Bone marrow (tissue), 2 donors: Measurements from ENCODE around the gene ZNF407.

Experiments
- DNase-seq, 2 donors: peaks; one replicate each; lab custom pipeline; 2025; lab: John Stamatoyannopoulos, UW

ZNF407 gene

DNA sequence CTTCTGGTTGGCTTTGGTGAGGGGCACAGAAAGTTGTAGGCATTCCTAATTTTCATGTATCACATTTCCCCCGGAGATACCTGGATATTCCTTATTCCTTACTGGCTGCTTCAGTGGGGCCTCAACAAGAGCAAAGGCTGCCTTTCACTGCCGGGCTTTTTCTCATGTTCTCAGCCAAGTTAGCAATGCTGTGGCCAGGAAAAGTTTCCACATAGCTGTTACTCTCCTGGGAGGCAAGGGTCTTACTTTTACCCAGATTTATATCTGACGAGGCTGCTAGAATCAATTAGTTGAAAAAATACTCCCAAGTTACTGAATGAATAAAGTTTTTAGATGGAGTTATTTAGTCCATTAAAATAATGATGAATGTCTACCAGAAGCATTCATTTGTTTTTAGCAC lies 230.5 kb downstream of the ZNF407 start:
- DNase-seq = no peak

DNA sequence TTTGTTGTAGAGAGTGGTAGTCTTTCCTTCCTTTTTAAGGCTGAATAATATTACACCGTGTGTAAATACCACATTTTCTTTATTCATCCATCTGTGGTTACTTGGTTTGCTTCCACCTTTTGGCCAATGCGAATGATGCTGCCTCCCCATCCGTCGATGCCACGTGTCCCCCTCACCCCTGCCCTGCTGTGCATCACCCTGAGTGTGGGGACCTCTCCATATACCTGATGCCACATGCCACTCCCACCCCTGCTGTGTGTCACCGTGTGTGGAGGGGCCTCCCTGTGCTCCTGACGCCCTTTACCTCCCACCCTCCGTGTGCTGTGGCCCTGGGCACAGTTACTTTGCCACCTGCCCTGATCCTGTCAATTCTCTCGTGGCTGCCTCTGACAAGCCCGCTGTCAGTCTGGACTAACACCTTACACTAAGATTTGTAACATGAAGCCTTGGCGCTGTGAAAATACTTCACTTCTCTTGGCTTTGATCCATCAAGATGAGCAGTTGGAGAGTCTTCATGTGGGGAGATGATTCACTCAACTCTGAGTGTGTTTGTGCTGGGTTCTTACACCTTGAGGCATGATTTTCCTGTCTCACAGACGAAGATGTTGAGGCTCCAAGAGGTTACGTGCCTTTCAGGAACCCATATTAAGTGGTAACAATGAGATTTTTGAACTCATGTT lies 234.0 kb downstream of the ZNF407 start:
- no peak for DNase-seq

GRCh38 chr18:74832381-74832780 lies 234.7 kb downstream of the ZNF407 start:
- no peak for DNase-seq

DNA sequence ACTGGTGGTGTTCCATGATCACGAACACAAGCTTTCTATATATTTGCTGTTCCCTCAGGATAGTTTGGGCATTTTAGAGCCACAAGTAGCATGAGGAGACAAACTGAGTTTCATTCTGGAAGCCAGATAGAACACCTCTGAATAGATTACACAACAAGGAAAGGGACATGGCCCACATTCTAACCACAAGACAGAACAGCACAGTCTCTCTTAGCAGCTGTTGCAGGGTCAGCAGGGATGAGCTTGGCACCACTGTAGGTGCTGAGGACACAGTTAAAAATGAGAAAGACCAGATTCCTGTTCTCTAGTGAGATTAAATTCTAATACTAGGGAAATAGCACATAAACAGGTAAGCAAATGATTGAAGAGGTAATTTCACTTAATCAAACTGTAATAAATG lies 235.3 kb downstream of the ZNF407 start:
- no peak for DNase-seq

DNA sequence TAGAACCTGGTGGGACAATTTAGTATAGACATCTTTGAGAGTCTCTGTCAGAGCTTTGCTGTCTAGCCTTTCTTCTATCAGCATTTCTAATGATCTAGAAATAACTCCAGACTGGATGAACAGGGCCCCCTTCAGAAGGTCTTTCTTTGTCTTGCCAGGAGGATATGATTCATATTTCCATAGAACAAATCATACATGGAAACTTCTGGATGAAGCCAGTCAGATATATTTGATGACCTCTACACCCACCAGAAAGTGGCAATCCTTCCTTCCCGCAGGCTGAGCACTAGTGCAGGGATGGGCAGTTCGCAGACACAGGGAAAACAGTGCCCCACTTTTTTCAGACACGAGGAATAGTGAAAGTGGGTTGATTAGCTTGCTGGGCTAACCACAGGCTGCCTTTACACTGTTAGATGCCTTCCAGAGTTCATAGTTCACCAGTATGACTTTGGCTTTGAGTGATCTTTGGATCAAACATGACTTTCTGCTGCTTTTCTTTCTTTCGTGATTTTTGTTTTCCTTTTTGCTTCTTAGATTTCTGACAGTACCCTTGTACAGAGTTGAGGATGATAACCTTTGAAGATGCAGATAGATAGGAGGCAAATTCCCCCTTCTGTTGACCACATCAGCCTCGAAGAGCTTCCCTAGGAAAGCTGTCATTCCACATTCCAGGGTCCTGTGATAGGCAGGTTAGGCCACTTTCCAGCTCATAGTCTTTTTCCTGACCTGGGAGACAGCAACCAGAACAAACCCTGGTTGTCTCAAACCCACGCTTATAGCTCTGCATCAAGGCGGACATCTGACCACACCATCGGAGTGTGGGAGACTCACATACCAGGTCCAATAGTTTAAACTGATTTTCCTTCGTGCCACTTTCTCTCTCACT lies 237.0 kb downstream of the ZNF407 start:
- DNase-seq = no peak

DNA sequence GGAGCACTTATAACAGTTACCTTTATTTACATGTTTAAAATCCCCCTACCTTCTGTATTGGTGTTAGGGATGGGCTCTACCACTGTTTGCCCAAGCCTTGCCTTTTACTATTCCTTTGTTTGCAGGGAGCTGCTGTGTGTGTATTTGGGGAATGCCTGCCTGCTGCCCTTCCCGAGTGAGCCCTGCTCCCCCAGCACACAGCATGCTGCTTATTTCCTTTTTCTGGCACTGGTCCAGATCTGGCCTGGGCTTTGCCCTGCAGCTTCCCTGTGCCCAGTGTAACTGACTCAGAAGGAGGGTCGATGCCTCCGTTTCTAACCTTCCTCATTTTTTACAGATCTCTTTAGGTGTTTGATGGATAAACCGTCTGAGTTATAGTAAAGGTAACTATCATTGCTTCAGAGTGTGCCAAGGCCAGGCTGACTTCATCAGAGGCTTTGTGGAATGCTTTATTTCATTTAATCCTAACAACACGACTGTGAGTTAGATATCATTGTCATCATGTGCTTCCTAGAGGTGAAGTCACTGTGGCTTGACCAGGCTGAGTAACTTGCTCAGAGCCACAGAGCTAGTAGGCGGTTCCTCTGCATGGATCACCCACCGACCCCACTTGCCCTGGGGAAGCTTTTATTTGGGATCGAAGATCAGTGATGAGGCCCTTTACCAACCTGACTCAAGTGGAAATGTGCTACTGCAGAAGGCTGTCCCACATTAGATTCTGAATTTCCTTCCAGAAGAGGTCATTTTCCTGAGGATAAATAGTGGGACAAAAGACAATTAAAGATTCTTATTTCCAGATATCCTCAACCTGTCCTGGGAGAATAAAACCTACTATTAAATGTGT lies 238.8 kb downstream of the ZNF407 start:
- no peak for DNase-seq

GRCh38 chr18:74840492-74841167 lies 243.0 kb downstream of the ZNF407 start:
- DNase-seq = no peak

GRCh38 chr18:74841248-74841647 lies 243.6 kb downstream of the ZNF407 start:
- DNase-seq = no peak

GRCh38 chr18:74849301-74849700 lies 251.6 kb downstream of the ZNF407 start:
- DNase-seq = no peak

GRCh38 chr18:74856434-74856833 lies 258.8 kb downstream of the ZNF407 start:
- DNase-seq = no peak

DNA sequence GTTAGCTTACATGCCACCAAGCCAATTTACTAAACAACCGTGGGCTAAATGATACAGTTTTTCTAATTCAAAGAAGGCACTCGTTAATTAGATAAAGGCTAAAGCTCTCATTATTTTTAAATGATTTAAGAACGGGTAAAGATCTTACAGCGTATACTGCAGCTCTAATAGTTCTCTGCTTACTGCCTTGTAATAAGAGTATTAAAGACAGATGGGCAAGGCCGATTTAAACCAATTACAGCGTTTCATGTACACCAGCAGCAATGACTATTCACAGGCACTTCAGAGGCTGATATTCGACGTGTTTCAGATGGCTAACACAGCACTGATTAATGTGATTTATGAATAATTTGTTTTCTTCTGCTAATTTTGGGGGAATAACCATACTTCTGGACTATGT lies 259.3 kb downstream of the ZNF407 start:
- no peak for DNase-seq

DNA sequence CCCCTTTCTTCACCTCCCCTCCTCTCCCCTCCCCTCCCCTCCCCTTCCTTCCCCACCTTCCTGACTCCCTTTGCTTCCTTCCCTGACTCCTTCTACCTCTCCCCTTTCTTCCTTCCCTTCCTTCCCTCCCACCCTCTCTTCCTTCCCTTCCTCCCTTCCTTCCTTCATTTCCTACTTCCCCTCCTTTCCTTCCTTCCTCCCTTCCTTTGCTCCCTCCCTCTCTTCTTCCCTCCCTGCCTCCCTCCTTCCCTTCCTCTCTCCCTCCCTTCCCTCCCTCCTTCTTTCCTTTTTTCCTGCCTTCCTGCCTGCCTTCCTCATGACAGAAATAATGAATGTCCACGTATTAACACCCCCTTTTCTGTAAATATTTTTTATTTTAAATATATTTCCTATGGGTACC lies 260.2 kb downstream of the ZNF407 start:
- no peak for DNase-seq

DNA sequence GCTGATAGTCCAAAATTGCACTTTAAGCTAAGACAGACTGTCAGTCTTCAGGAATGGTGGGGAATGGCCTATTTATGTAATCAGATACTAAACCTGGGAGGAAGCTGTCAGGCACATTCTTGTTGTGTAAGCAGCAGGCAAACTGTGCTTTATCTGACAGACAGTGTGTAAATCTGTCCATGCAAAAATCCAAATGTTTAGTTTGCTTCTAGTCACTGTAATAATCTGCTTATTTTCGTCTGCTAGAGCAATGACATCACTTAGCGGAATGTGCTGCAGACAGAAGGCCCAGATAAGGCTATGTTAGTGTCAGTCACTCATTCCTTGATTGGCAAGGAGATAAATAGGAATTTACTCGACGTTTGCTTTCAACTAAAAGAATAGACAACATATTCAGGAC lies 263.5 kb downstream of the ZNF407 start:
- no peak for DNase-seq

- DNase-seq = no peak
Observed at GRCh38 chr18:74862094-74862493, 264.4 kb downstream of the ZNF407 start.

DNA sequence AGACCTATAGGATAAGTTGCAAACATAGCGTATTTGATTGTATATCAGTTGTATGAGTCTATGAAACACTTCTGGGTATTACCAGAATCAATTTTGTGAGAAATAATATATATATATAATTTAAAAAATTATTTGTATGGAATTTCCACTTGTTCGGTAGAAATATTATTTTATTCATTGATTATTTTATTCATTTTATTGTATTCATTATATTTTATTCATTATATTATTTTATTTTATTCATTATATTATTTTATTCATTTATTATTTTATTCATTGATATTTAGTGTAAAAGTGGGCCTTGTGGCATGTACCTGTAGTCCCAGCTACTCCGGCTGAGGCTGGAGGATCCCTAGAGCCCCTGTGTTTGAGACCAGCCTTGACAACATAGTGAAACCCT lies 268.9 kb downstream of the ZNF407 start:
- DNase-seq = no peak

DNA sequence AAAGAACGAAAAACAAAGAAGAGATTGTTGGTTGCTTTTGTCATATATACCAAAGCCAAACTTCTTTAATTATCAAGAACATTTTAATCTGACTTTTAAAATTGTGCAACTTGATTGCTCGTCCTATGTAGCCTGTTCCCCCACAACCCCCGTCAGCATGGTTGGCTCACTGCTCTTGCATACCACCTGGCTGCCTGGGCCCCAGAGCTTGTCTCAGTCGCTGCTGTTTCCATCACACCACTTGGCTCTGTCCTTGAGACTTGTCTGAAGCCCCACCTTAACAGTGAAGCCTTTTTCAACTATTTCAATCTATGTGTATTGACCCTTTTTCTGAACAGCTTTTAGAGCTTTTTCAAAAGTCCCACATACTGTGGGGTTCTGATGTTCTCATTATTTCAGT lies 270.8 kb downstream of the ZNF407 start:
- DNase-seq = no peak

GRCh38 chr18:74869904-74870863 lies 272.5 kb downstream of the ZNF407 start:
- DNase-seq = no peak

DNA sequence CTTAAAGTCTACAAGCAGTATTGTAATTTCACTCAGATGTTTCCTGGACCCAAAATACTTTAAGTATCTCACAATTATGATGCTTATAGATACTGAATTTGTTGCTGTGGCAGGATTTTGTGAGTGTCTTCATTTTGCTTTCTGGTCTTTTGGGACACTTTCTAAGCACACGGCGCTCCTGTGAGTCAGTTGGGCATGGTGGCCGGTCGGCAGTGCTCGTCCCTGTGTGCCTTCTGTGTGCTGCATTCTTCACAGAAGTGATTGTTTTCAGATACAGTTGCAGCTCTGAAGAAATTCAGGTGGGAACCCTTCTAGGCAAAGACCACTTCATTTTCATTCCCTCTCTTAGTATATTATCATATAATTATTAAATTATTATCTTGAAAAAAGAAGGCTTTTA lies 273.3 kb downstream of the ZNF407 start:
- no peak for DNase-seq

DNA sequence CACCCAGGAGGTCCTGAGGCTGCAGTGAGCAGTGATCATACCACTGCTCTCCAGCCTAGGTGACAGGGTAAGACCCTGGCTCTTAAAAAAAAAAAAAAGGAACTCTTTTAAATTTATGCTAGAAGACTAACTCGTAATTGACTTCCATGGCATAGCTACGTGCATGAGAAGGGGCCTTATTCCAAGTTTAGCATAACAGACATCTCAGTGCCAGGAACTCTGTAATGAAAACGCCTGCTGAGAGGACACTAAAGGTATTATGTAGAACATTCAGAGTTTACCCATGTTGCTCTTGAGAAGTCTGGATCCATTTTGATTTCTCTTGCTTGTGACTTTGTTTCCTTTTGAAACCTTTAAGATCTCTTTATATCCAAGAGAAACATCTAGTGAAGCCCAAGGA lies 276.0 kb downstream of the ZNF407 start:
- DNase-seq = no peak

GRCh38 chr18:74874351-74874750 lies 276.7 kb downstream of the ZNF407 start:
- no peak for DNase-seq
